Measurements from ENCODE around the gene FGD5. TPM values are rescaled to one million over a fixed set of nuclear protein-coding genes. Genes with fewer than 3 reads are reported as not detected.

FGD5 gene
- polyA plus RNA-seq, 1 of the 3 experiments (the other 2 are of a cell fraction) = not detected

DNA sequence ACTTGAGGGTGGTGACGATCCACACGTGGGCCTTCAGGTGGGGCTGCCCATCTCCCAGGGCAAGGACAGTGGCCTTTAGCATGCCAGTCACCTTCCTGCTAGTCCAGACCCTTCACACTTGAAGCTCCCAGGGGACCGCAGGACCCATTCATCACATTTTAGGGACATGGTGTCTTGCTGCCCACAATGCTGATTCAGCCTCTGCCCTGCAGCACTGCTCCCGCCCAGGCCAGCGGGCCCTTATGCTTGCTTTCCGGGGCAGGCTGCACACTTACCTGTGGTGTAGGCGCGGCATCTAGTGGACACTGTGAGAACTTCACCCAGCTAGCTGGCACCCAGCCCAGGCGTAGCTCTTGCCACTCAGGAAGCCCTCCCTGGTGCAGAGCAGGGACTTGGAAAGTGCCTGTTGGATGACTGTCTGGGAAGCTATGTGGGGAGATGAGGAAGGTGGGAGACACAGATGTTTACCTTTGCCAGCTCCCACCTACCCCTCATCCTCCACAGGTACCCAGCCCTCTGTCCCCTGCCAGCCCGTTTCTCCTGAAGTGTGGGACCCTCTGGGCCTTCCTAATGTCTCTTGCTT, 102.4 kb downstream of the FGD5 start (continued):
- TF ChIP-seq, protein P1, sequence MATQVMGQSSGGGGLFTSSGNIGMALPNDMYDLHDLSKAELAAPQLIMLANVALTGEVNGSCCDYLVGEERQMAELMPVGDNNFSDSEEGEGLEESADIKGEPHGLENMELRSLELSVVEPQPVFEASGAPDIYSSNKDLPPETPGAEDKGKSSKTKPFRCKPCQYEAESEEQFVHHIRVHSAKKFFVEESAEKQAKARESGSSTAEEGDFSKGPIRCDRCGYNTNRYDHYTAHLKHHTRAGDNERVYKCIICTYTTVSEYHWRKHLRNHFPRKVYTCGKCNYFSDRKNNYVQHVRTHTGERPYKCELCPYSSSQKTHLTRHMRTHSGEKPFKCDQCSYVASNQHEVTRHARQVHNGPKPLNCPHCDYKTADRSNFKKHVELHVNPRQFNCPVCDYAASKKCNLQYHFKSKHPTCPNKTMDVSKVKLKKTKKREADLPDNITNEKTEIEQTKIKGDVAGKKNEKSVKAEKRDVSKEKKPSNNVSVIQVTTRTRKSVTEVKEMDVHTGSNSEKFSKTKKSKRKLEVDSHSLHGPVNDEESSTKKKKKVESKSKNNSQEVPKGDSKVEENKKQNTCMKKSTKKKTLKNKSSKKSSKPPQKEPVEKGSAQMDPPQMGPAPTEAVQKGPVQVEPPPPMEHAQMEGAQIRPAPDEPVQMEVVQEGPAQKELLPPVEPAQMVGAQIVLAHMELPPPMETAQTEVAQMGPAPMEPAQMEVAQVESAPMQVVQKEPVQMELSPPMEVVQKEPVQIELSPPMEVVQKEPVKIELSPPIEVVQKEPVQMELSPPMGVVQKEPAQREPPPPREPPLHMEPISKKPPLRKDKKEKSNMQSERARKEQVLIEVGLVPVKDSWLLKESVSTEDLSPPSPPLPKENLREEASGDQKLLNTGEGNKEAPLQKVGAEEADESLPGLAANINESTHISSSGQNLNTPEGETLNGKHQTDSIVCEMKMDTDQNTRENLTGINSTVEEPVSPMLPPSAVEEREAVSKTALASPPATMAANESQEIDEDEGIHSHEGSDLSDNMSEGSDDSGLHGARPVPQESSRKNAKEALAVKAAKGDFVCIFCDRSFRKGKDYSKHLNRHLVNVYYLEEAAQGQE (IDR thresholded peaks at IDR 0.05; ENCODE audit: low read depth, low read length) = no peak
- no peak for TF ChIP-seq RXRA (IDR thresholded peaks at IDR 0.05; ENCODE audit: borderline replicate concordance, low read depth)
- no peak for TF ChIP-seq SIN3A (IDR thresholded peaks at IDR 0.05; ENCODE audit: borderline replicate concordance, low read depth, low read length)
- TF ChIP-seq TAF1 (IDR thresholded peaks at IDR 0.05; ENCODE audit: borderline replicate concordance, low read depth, low read length) = no peak
- TF ChIP-seq, protein P2, sequence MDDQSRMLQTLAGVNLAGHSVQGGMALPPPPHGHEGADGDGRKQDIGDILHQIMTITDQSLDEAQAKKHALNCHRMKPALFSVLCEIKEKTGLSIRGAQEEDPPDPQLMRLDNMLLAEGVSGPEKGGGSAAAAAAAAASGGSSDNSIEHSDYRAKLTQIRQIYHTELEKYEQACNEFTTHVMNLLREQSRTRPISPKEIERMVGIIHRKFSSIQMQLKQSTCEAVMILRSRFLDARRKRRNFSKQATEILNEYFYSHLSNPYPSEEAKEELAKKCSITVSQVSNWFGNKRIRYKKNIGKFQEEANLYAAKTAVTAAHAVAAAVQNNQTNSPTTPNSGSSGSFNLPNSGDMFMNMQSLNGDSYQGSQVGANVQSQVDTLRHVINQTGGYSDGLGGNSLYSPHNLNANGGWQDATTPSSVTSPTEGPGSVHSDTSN (IDR thresholded peaks at IDR 0.05) = no peak
- TF ChIP-seq RFX5 (IDR thresholded peaks at IDR 0.05; ENCODE audit: low read length) = no peak
- peak; percentile 11 for TF ChIP-seq CHD2 (IDR thresholded peaks at IDR 0.05; ENCODE audit: low read length, partially characterized antibody)
- peak; percentile 91 for TF ChIP-seq SMC3 (IDR thresholded peaks at IDR 0.05; ENCODE audit: low read depth, low read length)
- TF ChIP-seq USF1 (IDR thresholded peaks at IDR 0.05; ENCODE audit: borderline replicate concordance, low read depth) = no peak
- no peak; the same call in 1 of the 2 replicates for TF ChIP-seq MXI1 (IDR thresholded peaks at IDR 0.05; ENCODE audit: low read depth, low read length)

DNA sequence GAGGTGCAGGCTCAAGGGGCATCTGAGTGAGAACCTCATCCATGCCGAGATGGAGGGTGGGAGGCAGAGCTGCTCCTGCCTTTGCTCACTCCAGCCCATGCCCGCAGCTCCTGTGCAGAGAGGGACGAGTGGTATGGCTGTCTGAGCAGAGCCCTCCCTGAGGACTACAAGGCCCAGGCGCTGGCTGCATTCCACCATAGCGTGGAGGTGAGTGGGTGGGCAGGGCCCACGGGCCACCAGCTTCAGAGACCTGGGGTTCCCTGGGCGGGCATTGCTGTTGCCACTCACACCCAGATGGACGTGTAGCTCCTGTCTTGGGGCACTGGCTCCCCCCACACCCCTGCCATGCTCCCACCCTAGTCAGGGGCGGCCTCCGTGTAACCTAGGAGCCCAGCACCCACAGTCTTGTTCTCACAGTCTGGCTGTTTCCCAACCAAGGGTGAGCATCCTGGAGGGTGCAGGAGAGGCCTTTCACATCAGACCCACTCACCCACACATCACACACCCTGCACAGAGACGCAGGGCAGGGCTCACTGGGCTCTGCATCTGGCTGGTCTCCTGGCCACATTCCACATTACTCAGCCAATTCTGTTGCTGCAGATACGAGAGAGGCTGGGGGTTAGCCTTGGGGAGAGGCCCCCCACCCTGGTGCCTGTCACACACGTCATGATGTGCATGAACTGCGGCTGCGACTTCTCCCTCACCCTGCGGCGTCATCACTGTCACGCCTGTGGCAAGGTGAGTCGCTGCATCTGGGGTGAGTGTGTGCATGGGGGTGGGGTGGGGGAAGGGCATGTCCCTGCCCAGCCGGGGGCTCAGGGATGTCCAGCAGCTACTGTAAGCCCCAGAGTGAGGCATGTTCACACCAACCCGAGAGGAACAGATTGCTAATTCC, 103.3 kb downstream of the FGD5 start:
- Histone ChIP-seq H3K9ac (no peak overlapping the region), H2AFZ (ENCODE audit: low read depth) (no peak overlapping the region), H3K9me3 (no peaks in the 10 kb centered on the region), H3K27ac (ENCODE audit: low read depth in 2 of 2, low read length in 1 of 2) (no peak overlapping the region), H3F3A (replicated peaks; ENCODE audit: insufficient read depth) (no peaks in the 10 kb centered on the region), H3K4me3 (ENCODE audit: low read depth in 2 of 2, low read length in 1 of 2) (no peak overlapping the region), H4K20me1 (ENCODE audit: insufficient read depth) (no peaks in the 10 kb centered on the region), H3K4me2 (no peak overlapping the region), H3K36me3 (replicated peaks in 1 of 2; ENCODE audit: control insufficient read depth in 1 of 2, insufficient read depth in 2 of 2, low read length in 1 of 2) (no peaks in the 10 kb centered on the region), H3K4me1 (ENCODE audit: control insufficient read depth in 1 of 2, insufficient read depth in 2 of 2, low read depth in 1 of 2, low read length in 1 of 2) (peaks cover 0 to 23% of the 10 kb centered on the region in 2 experiments; a peak in 1 of 4 replicates), H3K9me2 (no peaks in the 10 kb centered on the region), H3K27me3 (ENCODE audit: insufficient read depth) (peaks cover 3% of the 10 kb centered on the region; the same call in 1 of the 2 replicates), H3K79me2 (ENCODE audit: insufficient read depth) (no peaks in the 10 kb centered on the region)
- 68% methylated on average over 12 of the region's 21 CpGs for WGBS (ENCODE audit: low lambda C conversion rate)
- ChIA-PET POLR2A (interaction anchor here (0.9 kb wide), 1 partner anchor 270 kb away, joined by 5 read pairs; the partner anchor contains the start of gene CCDC174), CTCF (interaction anchor here (0.6 to 11.1 kb wide), 50 partner anchors 9 to 1339 kb away, joined by 3 to 202 read pairs (median 4); partner anchors contain the start of genes C3orf20 and NR2C2)
- DNase-seq = no peak
- TF ChIP-seq RFX5 (IDR thresholded peaks at IDR 0.05; ENCODE audit: low read length) = no peak
- no peak for TF ChIP-seq MAX (IDR thresholded peaks at IDR 0.05; ENCODE audit: low read depth)
- no peak for TF ChIP-seq TCF12 (IDR thresholded peaks at IDR 0.05)
- no peak for TF ChIP-seq FOXM1 (IDR thresholded peaks at IDR 0.05; ENCODE audit: low read depth)
- TF ChIP-seq IRF3 (IDR thresholded peaks at IDR 0.05; ENCODE audit: low read depth, low read length) = no peak
- no peak for TF ChIP-seq NFIC (IDR thresholded peaks at IDR 0.05; ENCODE audit: borderline replicate concordance)
- no peak for TF ChIP-seq ZBTB33 (IDR thresholded peaks at IDR 0.05; ENCODE audit: borderline replicate concordance, low read depth)
- TF ChIP-seq YY1 (IDR thresholded peaks at IDR 0.05; ENCODE audit: low read depth) = no peak
- TF ChIP-seq JUND (IDR thresholded peaks at IDR 0.05) = no peak
- TF ChIP-seq ELF1 (IDR thresholded peaks at IDR 0.05) = no peak
- no peak for TF ChIP-seq FOXJ3 (CRISPR knock-in tag; IDR thresholded peaks at IDR 0.05)
- no peak for TF ChIP-seq EP300 (IDR thresholded peaks at IDR 0.05; ENCODE audit: borderline replicate concordance in 1 of 2, low read depth in 1 of 2, low read length in 1 of 2)
- no peak for TF ChIP-seq RAD21 (IDR thresholded peaks at IDR 0.05; ENCODE audit: low read length)

All from SK-N-SH (cell line).